T-cell (primary cell): Measurements from ENCODE around the gene TAF4. TPM values are rescaled to one million over a fixed set of nuclear protein-coding genes. Genes with fewer than 3 reads are reported as not detected.

Experiments used
- ATAC-seq, 4 experiments: fragments of 200-7000 bp in 3 of 4; fragments of 150-1000 bp in 1 of 4; cut with Tn5 transposase; replicated peaks in 1 of 4; 1 replicate in 3 of 4; 2 replicates in 1 of 4; pipeline ENCODE4 v1.10.0; 2021; ENCODE audit warnings: moderate library complexity in 3 of 4, mild to moderate bottlenecking in 2 of 4, moderate number of reproducible peaks in 1 of 4
- CTCF ChIA-PET, 2 donors: fragments of 300-600 bp; sonication (Branson Sonifier 250); formaldehyde crosslinking; loops; one replicate each; lab custom pipeline; 2022; ENCODE audit warnings: antibody characterized with exemption in 2 of 2; lab: Charles Lee
- POLR2A ChIA-PET, 2 donors: fragments of 300-600 bp; sonication (Branson Sonifier 250); formaldehyde crosslinking; loops; one replicate each; lab custom pipeline; 2022; ENCODE audit warnings: antibody characterized with exemption in 2 of 2; lab: Charles Lee
- DNase-seq, 35 experiments: peaks; one replicate each; pipeline versions ENCODE4 v3.0.0 to v3.0.0-alpha.2; 2013 to 2023
- H3K27ac ChIP-seq: one replicate; pipeline ENCODE4 v1.5.1; 2013; ENCODE audit warnings: low read length
- H3K27me3 ChIP-seq, 2 experiments: replicated peaks in 1 of 2; 1 replicate in 1 of 2; 2 replicates in 1 of 2; pipeline versions ENCODE4 v1.6.1 to v1.7.0; 2013; ENCODE audit warnings: low read length in 1 of 2, mixed read lengths in 1 of 2; ENCODE audit not compliant: control insufficient read depth in 2 of 2, insufficient read depth in 2 of 2; ENCODE audit errors: extremely low read depth in 1 of 2
- H3K36me3 ChIP-seq, 2 donors: 1 replicate in 1 of 2; 2 replicates in 1 of 2; pipeline versions ENCODE4 v1.6.1 to v1.7.0; 2013; ENCODE audit warnings: low read length in 1 of 2; ENCODE audit not compliant: control insufficient read depth in 2 of 2, insufficient read depth in 1 of 2; ENCODE audit errors: extremely low read depth in 1 of 2
- H3K4me1 ChIP-seq, 2 experiments: 1 replicate in 1 of 2; 2 replicates in 1 of 2; pipeline versions ENCODE4 v1.6.1 to v1.7.0; 2013; ENCODE audit warnings: low read length in 2 of 2, mixed read lengths in 1 of 2; ENCODE audit not compliant: insufficient read depth in 2 of 2, control insufficient read depth in 1 of 2; ENCODE audit errors: extremely low read depth in 1 of 2
- H3K4me3 ChIP-seq, 2 donors: 1 replicate in 1 of 2; 2 replicates in 1 of 2; pipeline versions ENCODE4 v1.5.1 to v1.7.0; 2013; ENCODE audit warnings: mild to moderate bottlenecking in 2 of 2, low read length in 1 of 2, moderate library complexity in 1 of 2; ENCODE audit not compliant: control insufficient read depth in 1 of 2; ENCODE audit errors: extremely low read depth in 1 of 2
- H3K9me3 ChIP-seq: 2 replicates; pipeline ENCODE4 v1.7.0; 2013
- H3K27ac Mint-ChIP-seq, 2 donors: one replicate each; pipeline ENCODE4 v1.8.0; 2020 to 2021; ENCODE audit warnings: mild to moderate bottlenecking in 2 of 2, mixed read lengths in 2 of 2
- H3K27me3 Mint-ChIP-seq, 2 donors: one replicate each; pipeline ENCODE4 v1.8.0; 2021 to 2022; ENCODE audit warnings: mixed read lengths in 2 of 2
- H3K36me3 Mint-ChIP-seq: one replicate; pipeline ENCODE4 v1.8.0; 2021; ENCODE audit warnings: mixed read lengths
- H3K4me1 Mint-ChIP-seq, 3 donors: one replicate each; pipeline ENCODE4 v1.8.0; 2020 to 2022; ENCODE audit warnings: mixed read lengths in 3 of 3, mild to moderate bottlenecking in 1 of 3
- H3K4me3 Mint-ChIP-seq, 3 donors: one replicate each; pipeline ENCODE4 v1.8.0; 2020 to 2022; ENCODE audit warnings: mild to moderate bottlenecking in 3 of 3, mixed read lengths in 3 of 3, moderate library complexity in 3 of 3
- H3K9me3 Mint-ChIP-seq, 3 donors: one replicate each; pipeline ENCODE4 v1.8.0; 2020 to 2022; ENCODE audit warnings: mixed read lengths in 3 of 3
- WGBS: methylation state at CpG from one replicate; pipeline ENCODE4 v1.1.5; 2013; ENCODE audit warnings: missing lambda C conversion rate; ENCODE audit not compliant: insufficient coverage; 5-methylcytosine and 5-hydroxymethylcytosine counted together
- total RNA-seq, 35 experiments: library from RNA in 6 of 35; stranded (reverse) in 6 of 35; fragments of 120-200 nt in 1 of 35; gene quantifications; one replicate each; pipeline versions ENCODE4 v1.2.1 to v1.2.4 and lab custom pipeline; 2013 to 2026

Gene TAF4
- total RNA-seq, 5 donors from 2014 or later (not counting 1 experiment from before 2014, with no cell fraction given) = 21.7 to 39.5 (median 35.2) TPM

DNA sequence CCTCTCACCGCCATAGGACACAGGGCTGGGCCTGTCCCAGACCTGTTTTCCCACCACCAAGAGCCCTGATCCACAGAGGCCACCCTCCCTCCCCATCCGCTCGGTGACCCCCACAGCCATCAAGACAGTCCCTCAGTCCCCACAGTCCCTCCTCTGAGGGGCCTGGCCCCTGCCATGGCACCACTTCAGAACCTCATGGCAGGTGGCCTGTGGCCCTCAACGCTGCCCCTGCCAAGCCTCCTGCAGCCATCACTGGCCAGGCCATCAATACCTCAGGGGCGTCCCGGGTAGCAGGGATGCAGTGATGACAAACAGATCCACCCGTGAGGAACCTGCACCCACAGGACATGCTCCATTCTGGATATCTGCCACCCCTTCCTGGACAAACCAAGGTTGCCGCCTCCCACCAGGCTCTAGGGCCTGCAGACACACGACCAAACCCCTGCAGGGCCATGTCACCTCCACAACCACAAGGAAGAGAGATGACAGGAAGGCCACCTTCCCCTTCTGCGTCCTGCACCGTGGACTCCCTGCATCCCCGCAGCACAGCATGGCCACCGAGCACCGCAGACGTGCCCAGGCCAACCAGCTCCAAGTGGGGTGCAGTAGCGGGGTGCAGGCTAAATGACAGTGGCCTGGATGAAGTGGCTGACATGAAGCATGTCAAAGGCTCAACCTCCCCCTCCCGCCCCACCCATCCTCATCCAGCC lies 14.0 kb downstream of the TAF4 start:
- H3K9me3 Mint-ChIP-seq = no peaks in the 10 kb centered on the region
- no peaks in the 10 kb centered on the region for H3K27me3 Mint-ChIP-seq
- Histone ChIP-seq H3K4me1 (peaks cover 0 to 42% of the 10 kb centered on the region in 2 experiments), H3K27ac (no peak overlapping the region), H3K4me3 (no peak overlapping the region), H3K27me3 (no peaks in the 10 kb centered on the region), H3K9me3 (no peaks in the 10 kb centered on the region), H3K36me3 (peaks cover 0 to 7% of the 10 kb centered on the region in 2 donors)
- ATAC-seq (no peak), DNase-seq (no peak)
- 89% methylated on average over 12 of the region's 17 CpGs for WGBS
- H3K4me1 Mint-ChIP-seq = peaks cover 59 to 79% (median 66%) of the 10 kb centered on the region in 3 donors
- peaks cover 7% of the 10 kb centered on the region for H3K36me3 Mint-ChIP-seq
- no peak overlapping the region for H3K4me3 Mint-ChIP-seq
- ChIA-PET CTCF (no interaction called here), POLR2A (no interaction called here)
- H3K27ac Mint-ChIP-seq = no peak overlapping the region

DNA sequence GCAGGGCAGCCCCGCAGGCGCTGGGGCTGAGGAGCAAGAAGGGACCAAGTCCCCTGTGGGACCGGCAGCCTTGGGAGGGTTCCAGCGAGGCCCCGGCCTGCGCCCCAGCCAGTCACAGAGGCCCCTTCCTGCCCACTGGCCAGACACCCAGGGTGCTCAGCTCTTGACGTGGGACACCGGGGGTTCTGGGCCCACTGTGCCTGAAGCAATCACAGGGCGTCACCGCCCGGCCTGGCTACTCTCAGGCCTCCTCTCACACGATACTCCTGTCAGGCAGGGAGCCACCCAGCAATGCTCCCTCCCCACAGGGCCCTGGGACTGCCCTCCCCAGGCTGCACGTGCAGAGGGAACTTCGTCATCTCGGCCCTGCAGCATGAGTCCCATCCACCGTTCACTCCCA lies 14.5 kb downstream of the TAF4 start:
- Histone ChIP-seq H3K9me3 (no peaks in the 10 kb centered on the region), H3K27me3 (no peaks in the 10 kb centered on the region), H3K36me3 (peaks cover 0 to 7% of the 10 kb centered on the region in 2 donors), H3K27ac (no peak overlapping the region), H3K4me3 (no peak overlapping the region), H3K4me1 (peaks cover 0 to 42% of the 10 kb centered on the region in 2 experiments)
- Mint-ChIP-seq H3K4me1 (peaks cover 61 to 79% (median 67%) of the 10 kb centered on the region in 3 donors), H3K27me3 (no peaks in the 10 kb centered on the region), H3K9me3 (no peaks in the 10 kb centered on the region), H3K27ac (no peak overlapping the region), H3K4me3 (no peak overlapping the region), H3K36me3 (peaks cover 13% of the 10 kb centered on the region)
- ChIA-PET POLR2A (no interaction called here), CTCF (no interaction called here)
- DNase-seq (no peak), ATAC-seq (no peak)
- 89% methylated on average over 16 of the region's 16 CpGs for WGBS

- peak overlapping the region in 1 of 2 donors; percentile 52 for H3K27ac Mint-ChIP-seq
- ChIA-PET POLR2A (no interaction called here), CTCF (no interaction called here)
- 86% methylated on average over 11 of the region's 18 CpGs for WGBS
- no peak for ATAC-seq
- H3K36me3 Mint-ChIP-seq = peaks cover 13% of the 10 kb centered on the region
- DNase-seq = no peak
- H3K4me3 Mint-ChIP-seq = peak overlapping the region in 1 of 3 donors; percentile 7
- H3K27me3 Mint-ChIP-seq = no peaks in the 10 kb centered on the region
- Histone ChIP-seq H3K27me3 (no peaks in the 10 kb centered on the region), H3K4me3 (no peak overlapping the region), H3K4me1 (peaks cover 0 to 37% of the 10 kb centered on the region in 2 experiments), H3K36me3 (peaks cover 0 to 7% of the 10 kb centered on the region in 2 donors), H3K27ac (no peak overlapping the region), H3K9me3 (no peaks in the 10 kb centered on the region)
- H3K9me3 Mint-ChIP-seq = no peaks in the 10 kb centered on the region
- H3K4me1 Mint-ChIP-seq = peaks cover 63 to 78% (median 68%) of the 10 kb centered on the region in 3 donors
These were observed 15.2 kb downstream of the TAF4 start for GRCh38 chr20:62050166-62051120.

DNA sequence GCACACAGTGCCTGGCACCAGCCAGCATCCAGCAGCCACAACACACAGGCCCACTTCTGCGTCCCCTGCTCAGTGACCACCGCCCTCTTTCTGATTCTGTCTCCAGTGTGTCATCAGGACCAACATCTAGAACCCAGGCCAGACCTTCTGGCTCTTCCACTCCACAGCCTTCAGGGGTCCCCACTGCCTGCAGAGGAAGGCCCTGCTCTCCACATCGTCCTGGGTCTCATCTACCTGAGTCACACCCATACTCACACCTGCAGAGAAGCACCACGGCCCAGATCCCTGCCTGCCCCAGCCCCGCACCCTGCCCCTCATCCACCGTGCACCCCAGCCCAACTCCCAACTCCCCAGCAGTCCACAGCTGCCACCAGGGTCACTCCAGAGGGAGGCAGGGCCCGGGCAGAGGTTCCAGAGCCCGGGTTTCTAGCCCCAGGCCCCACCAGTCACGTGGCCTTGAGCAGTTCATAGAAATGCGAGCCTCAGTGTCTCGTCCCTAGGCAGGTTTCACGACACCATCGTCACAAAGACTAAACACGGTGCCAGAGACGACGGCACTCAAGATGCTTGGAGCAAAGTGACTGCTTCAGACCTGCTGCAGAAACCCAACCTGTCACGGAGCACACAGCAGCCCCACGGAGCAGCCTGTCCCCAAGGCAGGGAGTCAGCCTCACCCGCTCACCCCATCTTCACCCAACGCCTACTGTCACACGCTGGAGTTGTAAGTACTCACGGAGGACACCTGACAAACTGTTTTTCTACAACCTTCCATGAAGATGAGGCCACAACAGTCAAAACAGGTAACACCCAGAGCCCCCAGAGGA lies 16.1 kb downstream of the TAF4 start:
- Mint-ChIP-seq H3K36me3 (peaks cover 9% of the 10 kb centered on the region), H3K27me3 (no peaks in the 10 kb centered on the region), H3K4me1 (peaks cover 60 to 78% (median 71%) of the 10 kb centered on the region in 3 donors), H3K4me3 (no peak overlapping the region), H3K9me3 (no peaks in the 10 kb centered on the region), H3K27ac (no peak overlapping the region)
- peaks cover 0 to 3% of the 10 kb centered on the region in 2 donors for H3K36me3 ChIP-seq
- no peak overlapping the region for H3K27ac ChIP-seq
- WGBS = 97% methylated on average over 22 of the region's 22 CpGs
- no peaks in the 10 kb centered on the region for H3K27me3 ChIP-seq
- no peak for ATAC-seq
- H3K4me3 ChIP-seq = no peak overlapping the region
- no peak for DNase-seq
- POLR2A ChIA-PET = no interaction called here
- peaks cover 0 to 30% of the 10 kb centered on the region in 2 experiments for H3K4me1 ChIP-seq
- CTCF ChIA-PET = no interaction called here
- no peaks in the 10 kb centered on the region for H3K9me3 ChIP-seq

- H3K27me3 Mint-ChIP-seq = no peaks in the 10 kb centered on the region
- Histone ChIP-seq H3K36me3 (peaks cover 0 to 3% of the 10 kb centered on the region in 2 donors), H3K9me3 (no peaks in the 10 kb centered on the region), H3K4me3 (no peak overlapping the region), H3K27ac (no peak overlapping the region), H3K4me1 (peaks cover 0 to 26% of the 10 kb centered on the region in 2 experiments), H3K27me3 (no peaks in the 10 kb centered on the region)
- H3K4me3 Mint-ChIP-seq = no peak overlapping the region
- H3K9me3 Mint-ChIP-seq = no peaks in the 10 kb centered on the region
- H3K27ac Mint-ChIP-seq = no peak overlapping the region
- peaks cover 9% of the 10 kb centered on the region for H3K36me3 Mint-ChIP-seq
- peaks cover 58 to 80% (median 69%) of the 10 kb centered on the region in 3 donors for H3K4me1 Mint-ChIP-seq
- ATAC-seq = no peak
- WGBS = 89% methylated on average over 10 of the region's 18 CpGs
- DNase-seq = no peak
- POLR2A ChIA-PET = no interaction called here
- CTCF ChIA-PET = no interaction called here
These were observed 16.8 kb downstream of the TAF4 start for GRCh38 chr20:62048821-62049291.

DNA sequence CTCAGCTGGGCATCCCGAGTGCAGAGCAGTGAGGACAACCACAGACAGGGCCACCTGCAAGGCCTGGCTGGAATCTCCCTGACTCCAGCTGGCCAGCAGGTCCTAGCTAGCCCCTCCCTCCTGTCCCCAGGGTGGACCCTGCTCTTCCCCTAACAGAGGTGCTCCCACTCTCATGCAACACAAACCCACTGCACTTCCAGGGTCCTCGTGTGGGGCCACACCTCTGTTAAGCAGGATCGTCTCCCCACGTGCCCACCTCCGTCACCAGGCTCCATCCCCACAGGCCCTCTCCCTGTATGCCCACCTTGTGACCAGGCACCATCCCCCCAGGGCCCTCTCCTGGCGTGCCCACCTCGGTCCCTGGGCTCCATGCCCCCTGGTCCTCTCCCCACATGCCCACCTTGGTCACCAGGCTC lies 17.3 kb downstream of the TAF4 start:
- Histone ChIP-seq H3K9me3 (no peaks in the 10 kb centered on the region), H3K27ac (no peak overlapping the region), H3K4me3 (no peak overlapping the region), H3K27me3 (no peaks in the 10 kb centered on the region), H3K36me3 (peaks cover 0 to 2% of the 10 kb centered on the region in 2 donors), H3K4me1 (peaks cover 0 to 21% of the 10 kb centered on the region in 2 experiments)
- WGBS = 84% methylated on average over 7 of the region's 7 CpGs
- H3K9me3 Mint-ChIP-seq = no peaks in the 10 kb centered on the region
- ChIA-PET POLR2A (no interaction called here), CTCF (no interaction called here)
- no peaks in the 10 kb centered on the region for H3K27me3 Mint-ChIP-seq
- DNase-seq (no peak), ATAC-seq (no peak)
- H3K27ac Mint-ChIP-seq = no peak overlapping the region
- H3K4me1 Mint-ChIP-seq = peaks cover 59 to 85% (median 68%) of the 10 kb centered on the region in 3 donors
- H3K4me3 Mint-ChIP-seq = no peak overlapping the region
- peaks cover 9% of the 10 kb centered on the region for H3K36me3 Mint-ChIP-seq
